HG02642 (cell line): Measurements from ENCODE around the gene HILPDA.
"Not testable (repeated sequence)": the region's sequence is repeated elsewhere in the genome, so short reads cannot be mapped to it uniquely, and the experiment has no call there.

Experiments
- ATAC-seq: cut with Tn5 transposase; IDR thresholded peaks from one replicate; pipeline ENCODE4 v1.9.1; 2021; ENCODE audit warnings: mild to moderate bottlenecking; ENCODE audit not compliant: unreplicated experiment, poor library complexity

The HILPDA gene

DNA sequence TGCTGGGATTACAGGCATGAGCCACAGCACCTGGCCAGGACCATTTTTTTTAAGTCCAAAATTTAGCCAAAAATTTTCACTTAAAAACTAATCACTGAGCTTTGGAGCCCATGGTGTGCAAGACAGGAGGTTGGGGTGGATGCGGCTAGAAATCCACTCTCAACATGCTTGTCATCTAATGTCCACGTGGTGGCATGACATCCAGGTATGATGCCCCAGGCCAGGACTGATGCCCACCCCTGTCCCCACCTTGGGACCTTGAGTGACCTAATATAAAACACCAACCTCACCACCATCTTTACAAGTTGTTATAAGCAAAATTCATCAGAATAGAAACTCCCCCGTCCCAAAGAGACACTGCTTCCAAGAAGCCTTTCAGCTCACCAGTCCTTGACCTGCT lies 25.5 kb upstream of the HILPDA start:
- no peak for ATAC-seq

DNA sequence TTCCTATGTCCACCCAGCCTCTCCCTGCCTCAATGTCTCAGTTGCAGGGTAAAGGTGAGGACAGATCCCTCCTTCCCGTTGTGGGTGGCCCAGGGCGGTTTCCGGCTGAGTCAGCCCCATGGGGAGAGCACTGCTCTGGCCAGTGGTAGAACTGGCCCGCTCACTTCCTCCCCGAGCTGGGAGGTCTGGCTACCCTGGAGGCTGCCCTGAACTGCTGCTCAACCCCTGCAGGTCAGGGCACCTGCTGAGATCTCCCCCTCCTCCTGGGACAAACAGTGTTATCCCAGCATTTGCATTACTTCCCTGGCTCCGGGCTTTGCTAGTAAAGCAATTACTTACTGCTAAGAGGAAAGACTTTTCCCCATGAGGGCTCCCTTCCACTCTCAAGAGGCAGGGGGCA lies 24.5 kb upstream of the HILPDA start:
- ATAC-seq: no peak

DNA sequence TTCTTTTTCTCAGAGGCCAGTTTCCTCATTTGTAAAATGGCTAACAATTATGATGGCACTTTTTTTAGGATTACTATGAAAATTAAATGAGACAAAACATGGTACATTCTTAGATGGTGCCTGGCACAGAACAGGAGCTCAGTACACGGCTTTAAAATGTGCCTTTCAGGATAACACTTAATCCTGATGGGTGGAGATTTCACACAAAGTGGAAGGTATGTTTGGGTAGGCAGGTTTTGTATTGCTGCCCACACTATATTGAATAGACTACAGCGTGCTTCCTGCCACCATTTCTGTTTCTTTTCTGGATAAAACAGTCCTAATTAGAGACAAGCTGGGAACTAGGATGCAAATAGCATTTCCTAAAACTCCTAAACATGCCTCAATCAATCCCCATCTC lies 23.9 kb upstream of the HILPDA start:
- ATAC-seq: no peak

DNA sequence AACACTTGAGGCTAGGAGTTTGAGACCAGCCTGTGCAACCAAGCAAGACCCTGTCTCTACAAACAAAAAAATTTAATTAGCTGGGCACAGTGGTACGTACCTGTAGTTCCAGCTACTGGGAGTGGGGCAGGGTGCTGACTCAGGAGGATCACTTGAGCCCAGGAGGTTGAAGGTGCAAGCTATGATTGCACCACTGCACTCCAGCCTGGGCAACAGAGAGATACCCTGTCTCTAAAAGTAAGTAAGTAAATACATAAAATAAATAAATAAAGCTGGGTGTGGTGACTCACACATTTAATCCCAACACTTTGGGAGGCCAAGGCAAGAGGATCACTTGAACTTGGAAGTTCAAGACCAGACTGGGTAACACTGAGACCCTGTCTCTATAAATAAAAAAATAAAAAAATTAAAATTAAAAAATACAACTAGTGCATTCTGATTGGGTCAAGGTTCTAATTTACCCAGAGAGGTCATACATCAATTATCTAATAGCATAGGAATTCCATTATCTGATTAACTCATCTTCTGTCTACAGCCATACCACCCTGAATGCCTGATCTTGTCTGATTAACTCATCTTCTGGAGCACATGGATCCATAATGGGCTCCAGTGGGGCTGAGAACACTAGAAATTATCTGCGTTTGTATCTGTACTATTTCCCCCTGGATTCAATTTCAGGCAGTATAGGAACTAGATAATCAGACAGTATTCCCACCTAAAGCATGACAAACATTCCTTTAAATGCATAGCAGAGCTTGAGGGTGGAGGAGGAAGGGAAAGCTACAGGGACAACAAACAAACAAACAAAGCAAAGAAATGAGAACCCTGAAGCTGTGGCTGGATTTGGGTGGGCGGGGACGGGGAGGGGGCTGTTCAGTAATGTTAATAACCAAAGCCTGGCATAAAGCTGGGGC lies 21.0 kb upstream of the HILPDA start:
- ATAC-seq: no peak

DNA sequence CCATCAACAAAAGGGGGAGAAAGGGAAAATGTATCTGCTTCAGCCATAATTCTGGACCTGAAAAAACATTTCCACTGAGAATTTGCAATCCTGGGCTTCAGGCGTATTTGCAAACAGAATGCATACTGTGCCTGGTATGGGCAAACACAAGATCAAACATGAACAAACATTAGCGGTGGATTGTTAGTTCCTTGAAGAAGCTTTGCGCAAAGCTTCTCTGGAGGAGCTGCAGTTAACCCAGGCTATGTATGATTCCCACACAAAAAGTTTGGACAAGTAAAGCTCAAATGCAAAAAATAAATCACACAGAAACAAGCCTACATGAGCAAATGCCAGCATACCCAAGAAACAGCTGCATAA lies 20.4 kb upstream of the HILPDA start:
- ATAC-seq: no peak

DNA sequence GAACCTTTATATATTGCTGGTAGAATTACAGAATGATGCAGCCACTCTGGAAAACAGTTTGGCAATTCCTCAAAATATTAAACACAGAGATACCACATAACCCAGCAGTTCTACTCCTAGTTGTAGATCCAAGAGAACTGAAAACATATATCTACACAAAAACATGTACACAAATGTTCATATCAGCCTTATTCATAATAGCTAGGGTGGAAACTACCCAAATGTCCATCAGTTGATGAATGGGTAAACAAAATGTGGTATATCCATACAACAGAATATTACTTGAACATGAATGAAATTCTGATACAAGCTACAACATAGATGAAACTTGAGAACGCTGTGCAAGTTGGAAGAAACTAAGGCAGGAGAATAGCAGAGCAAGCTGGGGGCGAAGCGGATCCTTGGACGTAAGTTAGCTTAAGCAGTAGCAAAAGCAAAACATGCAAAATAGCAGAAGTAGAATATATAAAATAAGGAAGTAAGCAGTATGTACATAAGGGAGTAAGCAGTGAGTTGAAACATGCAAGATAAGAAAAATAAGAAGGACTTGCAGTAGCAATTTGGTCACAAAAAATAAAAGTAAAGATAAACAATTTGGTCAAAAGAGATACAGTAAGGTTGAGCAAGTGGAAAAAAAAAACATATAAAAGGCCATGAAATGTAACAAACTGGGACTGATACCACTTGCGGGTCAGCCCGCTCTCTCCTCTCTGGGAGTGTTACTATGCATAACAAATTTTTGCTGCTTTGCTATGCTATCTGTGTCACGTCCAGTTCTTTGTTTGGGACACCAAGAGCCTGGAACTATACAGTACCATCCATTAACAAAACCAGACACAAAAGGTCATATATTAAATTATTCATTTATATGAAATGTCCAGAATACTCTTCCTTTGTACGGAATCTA lies 18.0 kb upstream of the HILPDA start:
- no peak for ATAC-seq

DNA sequence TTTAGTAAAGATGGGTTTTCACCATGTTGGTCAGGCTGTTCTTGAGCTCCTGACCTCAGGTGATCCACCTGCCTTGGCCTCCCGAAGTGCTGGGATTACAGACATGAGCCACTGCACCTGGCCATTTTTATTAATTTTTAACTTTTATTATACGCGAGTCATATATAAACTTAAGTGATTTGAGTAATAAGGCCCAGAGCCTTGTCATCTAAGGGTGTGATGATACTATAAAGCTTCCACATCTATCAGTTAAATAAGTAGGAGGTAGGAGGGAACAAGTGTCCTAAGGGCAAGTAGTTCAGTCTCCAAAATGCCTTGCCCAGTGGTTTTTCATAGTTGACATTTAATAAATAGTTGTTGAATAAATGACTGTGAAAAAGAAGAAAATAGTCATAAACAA lies 13.3 kb upstream of the HILPDA start:
- ATAC-seq: no peak

DNA sequence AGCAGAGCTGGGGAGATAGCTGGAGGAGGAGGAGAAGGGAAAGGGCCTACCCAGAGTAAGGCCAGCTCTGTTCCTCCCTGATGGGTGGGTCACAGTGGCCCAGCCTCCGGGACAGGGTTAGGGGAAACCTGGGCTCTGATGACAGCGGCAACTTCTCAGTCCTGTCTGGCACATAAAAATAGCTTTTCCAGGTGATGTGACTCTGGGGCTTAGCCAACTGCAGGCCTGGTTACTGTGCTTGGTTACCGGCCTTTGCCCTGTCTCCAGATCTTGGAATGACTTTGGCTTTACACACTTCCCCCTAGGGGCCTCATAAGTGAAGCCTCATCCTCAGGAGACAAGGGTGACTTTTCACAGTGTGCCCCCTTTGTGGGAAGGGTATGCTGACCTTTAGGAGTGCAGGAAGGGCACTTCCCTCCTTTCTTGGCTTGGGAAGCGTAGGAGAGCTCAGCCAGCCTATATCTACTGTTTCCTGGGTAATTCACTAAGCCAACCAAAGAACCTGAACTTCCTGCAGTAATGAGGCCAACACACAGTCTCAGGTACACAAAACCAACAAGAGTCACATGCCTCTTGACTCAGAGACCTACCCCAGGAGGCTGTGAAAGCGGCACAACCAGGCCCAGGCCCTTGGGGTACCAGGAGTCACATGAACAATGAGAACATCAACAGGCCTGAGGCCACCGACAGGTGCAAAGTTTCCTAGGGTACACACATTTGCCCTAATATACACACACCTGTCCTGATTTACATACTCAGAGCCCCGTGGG lies 11.7 kb upstream of the HILPDA start:
- ATAC-seq: no peak

DNA sequence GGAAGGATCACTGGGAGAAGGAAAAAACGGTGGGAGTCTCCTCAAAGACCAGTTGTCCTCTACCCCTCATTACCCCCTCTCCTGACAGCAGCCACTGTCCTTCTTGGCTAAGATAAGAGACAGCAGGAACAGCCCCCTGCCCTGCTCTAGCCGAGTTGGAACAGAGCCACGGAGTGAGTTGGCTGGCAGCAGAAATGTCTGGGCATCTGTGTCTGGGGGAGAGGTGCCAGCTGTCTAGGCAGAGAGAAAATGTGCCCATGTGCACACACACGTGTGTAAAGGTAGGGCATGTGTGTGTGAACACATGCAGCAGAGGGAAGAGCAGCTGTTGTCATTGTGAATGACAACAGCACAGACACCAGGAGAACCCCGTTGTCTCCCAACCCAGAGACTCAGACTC lies 9.4 kb upstream of the HILPDA start:
- ATAC-seq: no peak

DNA sequence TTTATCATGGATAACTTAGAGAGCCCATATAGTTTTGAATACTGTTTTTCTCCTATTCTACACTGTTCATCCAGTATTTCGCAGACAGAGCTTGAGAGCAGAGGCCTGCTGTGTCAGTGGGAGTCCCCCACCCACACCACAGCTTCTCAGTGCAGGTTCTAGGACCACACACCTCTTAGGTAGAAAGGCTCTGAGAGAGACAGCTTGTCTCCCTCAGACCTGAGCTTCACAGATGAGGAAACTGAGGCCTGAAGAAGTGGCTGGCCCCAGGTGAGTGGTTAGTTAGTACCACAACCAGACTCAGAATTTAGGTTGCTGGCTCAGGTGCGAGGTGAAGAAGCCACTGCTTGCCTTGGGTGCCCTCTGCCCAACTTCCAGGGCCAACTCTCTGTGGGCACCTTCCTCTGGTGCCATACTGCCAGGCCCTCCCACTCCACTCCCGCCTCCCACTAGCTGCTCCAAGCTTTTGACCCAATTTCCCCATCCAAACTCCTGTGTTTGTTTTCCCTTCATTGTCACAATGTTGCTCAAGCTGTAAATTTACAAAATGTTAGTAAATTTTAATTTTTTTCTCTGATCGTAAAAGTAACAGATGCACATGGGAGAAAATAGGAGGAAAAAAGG lies 7.6 kb upstream of the HILPDA start:
- ATAC-seq: no peak

DNA sequence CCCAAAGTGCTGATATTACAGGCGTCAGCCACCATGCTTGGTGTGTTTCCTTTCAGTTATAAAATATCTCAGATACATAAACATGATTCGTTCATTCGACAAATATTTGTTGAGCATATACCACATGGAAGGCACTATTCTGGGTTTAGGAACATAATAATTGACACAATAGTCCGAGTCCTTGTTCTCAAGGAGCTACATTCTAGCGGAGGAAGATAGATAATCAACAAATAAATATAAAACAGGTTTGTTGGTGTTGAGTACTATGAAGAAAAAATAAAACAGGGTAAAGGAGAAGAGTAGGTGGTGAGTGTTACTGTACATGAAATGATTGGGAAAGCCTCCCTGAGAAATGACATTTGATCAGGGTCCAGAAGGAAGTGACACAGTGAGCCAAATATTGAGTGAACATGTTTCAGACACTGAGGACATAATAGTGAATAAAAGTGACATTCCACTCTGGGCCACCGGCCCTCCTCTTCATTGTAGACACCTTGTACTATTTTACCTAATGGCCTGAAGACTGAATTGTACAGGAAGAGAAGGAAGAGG lies 6.9 kb upstream of the HILPDA start:
- ATAC-seq: no peak

DNA sequence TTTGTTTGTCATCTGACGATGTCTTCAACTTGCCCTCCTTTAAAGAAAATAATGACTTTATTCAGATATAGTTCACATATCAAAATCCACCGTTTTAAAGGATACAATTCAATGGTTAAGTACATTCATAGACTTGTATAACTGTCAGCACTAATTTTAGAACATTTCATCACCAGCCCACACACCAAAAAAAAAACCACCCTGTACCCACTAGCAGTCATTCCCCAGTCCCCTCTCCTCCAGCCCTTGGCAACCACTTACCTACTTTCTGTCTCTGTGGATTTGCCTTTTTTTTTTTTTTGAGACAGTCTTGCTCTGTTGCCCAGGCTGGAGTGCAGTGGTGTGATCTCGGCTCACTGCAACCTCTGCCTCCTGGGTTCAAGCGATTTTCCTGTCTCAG lies 5.3 kb upstream of the HILPDA start:
- no peak for ATAC-seq

DNA sequence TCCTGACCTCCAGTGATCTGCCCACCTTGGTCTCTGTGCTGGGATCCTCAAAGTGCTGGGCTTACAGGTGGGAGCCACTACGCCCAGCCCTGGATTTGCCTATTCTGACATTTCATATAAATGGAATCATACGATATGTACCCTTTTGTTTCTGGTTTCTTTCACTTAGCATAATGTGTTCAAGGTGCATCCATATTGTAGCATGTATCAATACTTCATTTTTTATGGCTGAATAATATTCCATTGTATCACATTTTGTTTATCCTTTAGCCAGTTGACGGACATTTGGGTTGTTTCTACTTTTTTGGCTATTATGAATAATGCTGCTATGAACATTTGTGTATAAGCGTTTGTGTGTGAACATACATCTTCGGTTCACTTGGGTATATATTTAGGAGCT lies 4.8 kb upstream of the HILPDA start:
- ATAC-seq: no peak

DNA sequence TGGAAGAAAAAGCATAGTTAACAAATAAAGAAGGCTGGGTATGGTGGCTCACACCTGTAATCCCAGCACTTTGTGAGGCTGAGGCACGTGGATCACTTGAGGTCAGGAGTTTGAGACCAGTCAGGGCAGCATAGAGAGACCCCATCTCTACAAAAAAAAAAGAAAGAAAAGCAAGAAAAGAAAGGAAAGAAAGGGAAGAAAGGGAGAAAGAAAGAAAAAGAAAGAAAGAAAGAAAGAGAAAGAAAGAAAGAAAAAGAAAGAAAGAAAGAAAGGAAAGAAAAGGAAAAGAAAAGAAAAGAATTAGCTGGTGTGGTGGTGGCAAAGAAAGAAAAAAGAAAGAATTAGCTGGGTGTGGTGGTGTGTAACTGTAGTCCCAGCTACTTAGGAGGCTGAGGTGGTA lies 3.1 kb upstream of the HILPDA start:
- no peak for ATAC-seq

DNA sequence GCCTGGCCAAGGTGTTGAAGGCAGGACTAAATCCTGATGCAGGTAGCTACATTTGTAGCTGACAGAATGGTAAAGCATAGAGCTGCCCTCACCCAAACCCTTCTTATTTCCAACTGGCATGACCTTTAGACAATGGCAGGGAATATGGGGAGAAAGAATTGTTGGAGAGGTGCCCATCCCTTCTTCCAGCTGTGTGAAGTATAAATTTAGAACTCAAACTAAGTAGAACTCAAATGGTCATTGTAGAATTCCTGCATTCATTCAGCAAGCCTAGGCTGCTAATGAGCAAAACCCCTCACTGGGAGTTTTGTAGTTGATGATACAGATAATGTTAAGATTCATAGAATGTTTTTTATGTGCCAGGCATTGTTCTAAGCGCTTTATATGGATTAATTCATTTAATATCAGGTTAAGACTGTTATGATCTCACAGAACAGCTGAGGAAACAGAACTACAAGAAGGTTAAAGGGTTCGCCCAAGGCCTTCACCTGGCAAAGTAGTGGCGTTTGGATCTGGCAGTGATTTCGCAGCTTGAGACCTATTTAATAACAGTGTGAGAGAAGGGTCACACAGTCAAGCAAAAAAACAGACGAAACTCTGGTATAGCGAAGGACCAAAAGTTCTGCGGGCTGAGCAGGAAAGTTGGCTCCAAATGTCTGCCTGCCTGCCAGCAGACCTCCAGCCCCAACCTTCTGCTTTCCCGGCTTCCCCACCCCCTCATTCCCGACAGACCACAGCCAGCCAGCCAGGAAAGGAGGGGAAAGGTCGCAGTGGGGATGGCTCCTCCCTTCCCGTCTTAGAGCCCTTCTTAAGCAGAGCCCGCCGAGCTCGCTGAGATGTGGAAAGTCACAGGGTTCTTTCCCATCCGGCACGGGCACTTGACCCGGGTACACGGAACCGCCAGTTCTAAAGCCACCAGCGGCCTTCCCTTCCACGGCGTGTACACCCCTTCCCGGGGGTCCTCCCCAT lies 1.6 kb upstream of the HILPDA start:
- no peak for ATAC-seq

DNA sequence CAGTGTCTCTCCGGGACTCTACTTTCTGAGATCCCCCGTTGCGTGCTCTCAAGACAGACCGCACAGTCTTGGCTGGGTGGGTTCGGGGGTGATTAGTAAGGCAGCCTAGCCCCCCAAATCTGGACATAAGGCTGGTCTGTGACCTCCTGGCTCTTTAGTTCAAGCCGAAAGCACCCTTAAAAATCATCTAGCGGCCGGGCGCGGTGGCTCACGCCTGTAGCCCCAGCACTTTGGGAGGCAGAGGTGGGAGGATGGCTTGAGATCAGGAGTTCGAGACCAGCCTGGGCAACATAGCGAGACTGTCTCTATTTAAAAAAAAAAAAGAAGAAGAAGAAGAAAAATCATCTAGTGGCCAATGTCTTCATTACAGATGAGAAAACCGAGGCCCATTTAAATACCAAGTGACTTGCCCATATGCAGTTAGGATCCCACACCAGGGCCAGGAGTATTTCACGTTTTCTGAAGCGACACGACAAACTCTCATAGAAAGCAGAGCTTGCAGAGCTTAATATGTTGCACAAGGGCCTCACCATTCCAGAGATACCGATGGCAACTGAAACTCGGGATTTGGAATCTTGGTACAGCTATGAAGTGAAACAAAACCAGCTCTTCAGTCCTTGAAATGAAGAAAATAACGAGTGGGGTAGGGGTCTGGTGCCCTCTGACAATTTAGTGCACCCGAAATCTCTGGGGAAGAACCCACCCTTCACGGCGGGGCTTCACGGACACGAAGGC lies 703 bp upstream of the HILPDA start:
- no peak for ATAC-seq

DNA sequence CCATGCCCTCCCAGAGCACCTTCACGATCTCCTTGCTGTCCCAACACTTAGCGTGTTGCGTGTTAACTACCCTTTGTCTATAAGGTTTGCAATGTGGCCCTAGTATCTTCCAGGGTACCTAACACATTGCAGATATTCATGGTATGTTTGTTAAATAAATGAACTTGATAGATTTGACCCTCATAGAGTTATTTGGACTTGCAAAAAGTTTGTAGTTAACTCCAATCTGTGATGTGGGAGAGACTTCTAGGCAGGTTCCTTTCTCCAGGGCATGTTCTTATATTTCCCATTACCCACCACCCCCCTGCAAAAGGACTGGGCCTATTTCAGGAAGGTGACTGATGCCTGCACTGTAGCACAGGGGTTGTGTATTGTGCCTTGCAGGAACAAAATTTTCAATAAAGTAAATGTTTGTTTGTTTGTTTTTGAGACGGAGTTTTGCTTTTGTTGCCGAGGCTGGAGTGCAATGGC lies 612 bp downstream of the HILPDA start:
- ATAC-seq: no peak

DNA sequence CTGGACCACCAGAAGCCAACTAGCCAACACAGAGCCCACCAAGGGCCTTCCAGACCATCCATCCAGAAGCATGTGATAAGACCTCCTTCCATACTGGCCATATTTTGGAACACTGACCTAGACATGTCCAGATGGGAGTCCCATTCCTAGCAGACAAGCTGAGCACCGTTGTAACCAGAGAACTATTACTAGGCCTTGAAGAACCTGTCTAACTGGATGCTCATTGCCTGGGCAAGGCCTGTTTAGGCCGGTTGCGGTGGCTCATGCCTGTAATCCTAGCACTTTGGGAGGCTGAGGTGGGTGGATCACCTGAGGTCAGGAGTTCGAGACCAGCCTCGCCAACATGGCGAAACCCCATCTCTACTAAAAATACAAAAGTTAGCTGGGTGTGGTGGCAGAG lies 1.7 kb downstream of the HILPDA start:
- not testable (repeated sequence) for ATAC-seq
